ENCODE results near the gene C3orf38.

GRCh38 chr3:88191872-88192409, 42.2 kb downstream of the C3orf38 start:
- TF ChIP-seq CTCF (IDR thresholded peaks at IDR 0.05) (no peak), POLR2A (IDR thresholded peaks at IDR 0.05) (no peak), EP300 (IDR thresholded peaks at IDR 0.05; ENCODE audit: low read depth) (no peak), POLR2AphosphoS5 (IDR thresholded peaks at IDR 0.05) (no peak)

Measured in transverse colon (tissue), 4 donors.